PC-3 (cell line): ENCODE measurements around the gene CYP4F22.

Experiments used
- CTCF ChIP-seq: fragments of 300-600 bp; sonication (generic); conservative IDR thresholded peaks from 2 replicates; pipeline ENCODE4 v1.5.1; 2017; ENCODE audit warnings: antibody characterized with exemption, low read depth, mild to moderate bottlenecking, low read length
- EZH2 ChIP-seq: fragments of 300-600 bp; sonication (generic); IDR thresholded peaks from one replicate; pipeline ENCODE4 v1.6.1; 2017; ENCODE audit warnings: antibody characterized with exemption, mild to moderate bottlenecking, low read length; ENCODE audit not compliant: unreplicated experiment
- EZH2phosphoT487 ChIP-seq: fragments of 300-600 bp; sonication (generic); IDR thresholded peaks from 2 replicates; pipeline ENCODE4 v1.6.1; 2018; ENCODE audit warnings: mild to moderate bottlenecking, antibody characterized with exemption, low read length, borderline replicate concordance

DNA sequence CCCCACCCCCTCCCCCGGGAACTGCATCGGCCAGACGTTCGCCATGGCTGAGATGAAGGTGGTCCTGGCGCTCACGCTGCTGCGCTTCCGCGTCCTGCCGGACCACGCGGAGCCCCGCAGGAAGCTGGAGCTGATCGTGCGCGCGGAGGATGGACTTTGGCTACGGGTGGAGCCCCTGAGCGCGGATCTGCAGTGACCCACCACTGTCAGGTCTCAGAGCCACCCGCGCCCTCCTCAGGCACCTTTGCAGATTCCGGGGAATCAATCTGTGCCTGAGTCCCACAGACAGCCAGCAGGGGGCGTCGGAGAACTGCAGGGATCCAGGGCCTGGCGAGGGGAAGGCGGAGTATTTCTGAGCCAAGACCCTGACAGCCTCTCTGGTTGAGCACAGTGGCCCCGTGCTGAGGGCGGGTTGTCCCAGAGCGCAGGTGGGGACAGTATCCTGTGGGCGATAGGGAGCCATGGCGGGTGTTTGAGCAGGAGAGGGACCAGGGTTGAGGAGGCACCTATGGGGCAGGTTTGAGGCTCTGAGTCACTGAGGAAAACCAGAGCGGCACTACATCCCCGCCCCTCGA lies 76.3 kb downstream of the CYP4F22 start:
- TF ChIP-seq CTCF (peak; percentile 93), EZH2 (no peak), EZH2phosphoT487 (no peak)
